ENCODE measurements around the gene ZNF2.
"Not testable (repeated sequence)": the region's sequence is repeated elsewhere in the genome, so short reads cannot be mapped to it uniquely, and the experiment has no call there.

Gene ZNF2

DNA sequence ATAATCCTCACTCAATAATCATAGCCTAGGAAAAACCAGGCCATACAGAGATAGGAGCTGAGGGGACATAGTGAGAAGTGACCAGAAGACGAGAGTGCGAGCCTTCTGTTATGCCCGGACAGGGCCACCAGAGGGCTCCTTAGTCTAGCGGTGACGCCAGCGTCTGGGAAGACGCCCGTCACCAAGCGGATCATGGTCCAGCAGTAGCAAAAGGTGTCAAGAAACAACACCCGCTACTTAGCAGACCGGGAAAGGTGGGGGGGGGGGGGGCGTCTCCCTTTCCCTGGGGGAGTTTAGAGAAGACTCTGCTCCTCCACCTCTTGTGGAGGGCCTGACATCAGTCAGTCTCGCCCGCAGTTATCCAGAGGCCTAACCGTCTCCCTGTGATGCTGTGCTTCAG, 27.3 kb downstream of the ZNF2 start:
- not testable (repeated sequence) for H3K36me3 ChIP-seq (ENCODE audit: low read depth); DNase-seq (ENCODE audit: low spot score); H3K4me1 ChIP-seq (ENCODE audit: insufficient read depth, poor library complexity, severe bottlenecking); H3K4me3 ChIP-seq (ENCODE audit: severe bottlenecking); H3K9me3 ChIP-seq (ENCODE audit: severe bottlenecking); H3K27me3 ChIP-seq (ENCODE audit: insufficient read depth, poor library complexity, severe bottlenecking); H3K27ac ChIP-seq (ENCODE audit: poor library complexity, severe bottlenecking); ATAC-seq (ENCODE audit: low read depth)
- TF ChIP-seq CTCF (IDR thresholded peaks at IDR 0.05; ENCODE audit: poor library complexity, severe bottlenecking) = peak; percentile 71

DNA sequence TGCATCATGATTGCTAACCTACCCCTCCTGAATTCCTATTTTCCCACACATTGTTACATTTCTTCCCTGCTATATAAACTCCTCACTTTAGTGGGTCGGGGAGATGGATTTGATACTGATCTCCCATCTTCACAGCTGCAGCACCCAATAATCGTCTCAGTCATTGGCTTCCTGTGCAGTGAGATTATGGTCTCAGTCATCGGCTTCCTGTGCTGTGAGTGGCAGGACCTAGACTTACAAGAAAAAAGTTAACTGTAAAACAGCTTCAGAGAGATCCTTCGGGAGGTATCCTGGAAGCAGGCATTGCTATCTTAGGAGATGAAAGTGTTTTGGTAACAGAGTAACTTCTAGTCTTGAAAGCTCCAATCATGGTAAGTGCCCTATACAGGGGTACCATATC, 38.3 kb downstream of the ZNF2 start:
- no peak overlapping the region for H3K4me3 ChIP-seq (ENCODE audit: severe bottlenecking)
- no peak for ATAC-seq (ENCODE audit: low read depth)
- H3K9me3 ChIP-seq (ENCODE audit: severe bottlenecking) = no peaks in the 10 kb centered on the region
- no peaks in the 10 kb centered on the region for H3K27me3 ChIP-seq (ENCODE audit: insufficient read depth, poor library complexity, severe bottlenecking)
- peaks cover 4% of the 10 kb centered on the region for H3K36me3 ChIP-seq (ENCODE audit: low read depth)
- no peak for TF ChIP-seq CTCF (IDR thresholded peaks at IDR 0.05; ENCODE audit: poor library complexity, severe bottlenecking)
- H3K4me1 ChIP-seq (ENCODE audit: insufficient read depth, poor library complexity, severe bottlenecking) = no peaks in the 10 kb centered on the region
- DNase-seq (ENCODE audit: low spot score) = no peak
- no peak overlapping the region for H3K27ac ChIP-seq (ENCODE audit: poor library complexity, severe bottlenecking)

DNA sequence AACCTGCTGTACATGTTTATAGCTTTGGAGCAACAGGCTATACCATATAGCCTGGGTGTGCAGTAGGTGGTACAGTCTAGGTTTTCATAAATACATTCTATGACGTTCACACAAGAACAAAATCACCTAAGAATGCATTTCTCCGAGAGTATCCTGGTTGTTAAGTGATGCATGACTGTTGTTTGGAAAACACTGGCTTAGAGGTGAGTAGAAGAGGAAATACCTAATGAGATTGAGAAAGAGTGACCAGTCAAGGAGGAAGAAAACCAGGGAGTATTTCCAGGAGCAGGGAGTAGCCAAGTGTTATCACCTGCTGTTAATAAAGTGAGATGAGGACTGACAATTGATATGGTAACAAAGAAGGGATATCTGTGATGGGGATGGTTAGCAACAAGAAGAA, 38.8 kb downstream of the ZNF2 start:
- Histone ChIP-seq H3K4me3 (ENCODE audit: severe bottlenecking) (no peak overlapping the region), H3K9me3 (ENCODE audit: severe bottlenecking) (no peaks in the 10 kb centered on the region), H3K27ac (ENCODE audit: poor library complexity, severe bottlenecking) (no peak overlapping the region), H3K27me3 (ENCODE audit: insufficient read depth, poor library complexity, severe bottlenecking) (no peaks in the 10 kb centered on the region), H3K36me3 (ENCODE audit: low read depth) (peaks cover 9% of the 10 kb centered on the region), H3K4me1 (ENCODE audit: insufficient read depth, poor library complexity, severe bottlenecking) (no peaks in the 10 kb centered on the region)
- no peak for TF ChIP-seq CTCF (IDR thresholded peaks at IDR 0.05; ENCODE audit: poor library complexity, severe bottlenecking)
- ATAC-seq (ENCODE audit: low read depth) (no peak), DNase-seq (ENCODE audit: low spot score) (no peak)

DNA sequence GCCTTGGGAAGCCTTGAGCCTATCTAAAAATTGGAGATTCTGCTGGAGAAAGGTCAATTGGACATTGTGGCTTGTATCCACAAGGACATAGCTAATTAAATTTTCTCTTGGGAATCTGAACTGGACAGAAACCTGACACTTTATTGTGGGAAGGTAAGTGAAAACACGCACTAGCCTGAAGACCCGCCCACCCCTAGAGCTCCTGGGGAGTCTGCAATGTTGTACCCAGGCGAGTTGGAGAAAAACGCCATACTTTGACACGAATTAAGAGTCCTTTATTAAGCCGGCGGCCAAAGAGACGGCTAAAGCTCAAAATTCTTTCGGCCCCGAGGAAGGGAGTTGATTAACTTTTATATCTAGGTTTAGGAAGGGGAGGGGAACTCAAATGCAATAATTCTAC, 40.5 kb downstream of the ZNF2 start:
- ATAC-seq (ENCODE audit: low read depth) (no peak), DNase-seq (ENCODE audit: low spot score) (no peak)
- Histone ChIP-seq H3K27me3 (ENCODE audit: insufficient read depth, poor library complexity, severe bottlenecking) (no peaks in the 10 kb centered on the region), H3K27ac (ENCODE audit: poor library complexity, severe bottlenecking) (no peak overlapping the region), H3K4me3 (ENCODE audit: severe bottlenecking) (no peak overlapping the region), H3K4me1 (ENCODE audit: insufficient read depth, poor library complexity, severe bottlenecking) (no peaks in the 10 kb centered on the region), H3K36me3 (ENCODE audit: low read depth) (peaks cover 26% of the 10 kb centered on the region), H3K9me3 (ENCODE audit: severe bottlenecking) (no peaks in the 10 kb centered on the region)
- no peak for TF ChIP-seq CTCF (IDR thresholded peaks at IDR 0.05; ENCODE audit: poor library complexity, severe bottlenecking)

- peak within 1 kb of the TSS; percentile 54 for H3K4me3 ChIP-seq (ENCODE audit: severe bottlenecking)
- no peaks in the 10 kb centered on the region for H3K27me3 ChIP-seq (ENCODE audit: insufficient read depth, poor library complexity, severe bottlenecking)
- peak; percentile 76 for TF ChIP-seq CTCF (IDR thresholded peaks at IDR 0.05; ENCODE audit: poor library complexity, severe bottlenecking)
- no peaks in the 10 kb centered on the region for H3K9me3 ChIP-seq (ENCODE audit: severe bottlenecking)
- peak within 1 kb of the TSS; percentile 59 for H3K27ac ChIP-seq (ENCODE audit: poor library complexity, severe bottlenecking)
- DNase-seq (ENCODE audit: low spot score) (peak; percentile 96), ATAC-seq (ENCODE audit: low read depth) (peak; percentile 97)
- no peaks in the 10 kb centered on the region for H3K4me1 ChIP-seq (ENCODE audit: insufficient read depth, poor library complexity, severe bottlenecking)
- H3K36me3 ChIP-seq (ENCODE audit: low read depth) = peaks cover 38% of the 10 kb centered on the region
Observed at GRCh38 chr2:95207111-95207961, 41.7 kb downstream of the ZNF2 start, which contains the start of gene ZNF892. TSS of gene ZNF892 (plus strand) at chr2:95207521. CDS start at chr2:95207816, 295 bp downstream.
